GM23338 (cell line): ENCODE data around the gene AIG1.

Experiments
- CREB1 ChIP-seq: fragments of 250-450 bp; sonication (Bioruptor Pico); IDR thresholded peaks from 2 replicates; pipeline ENCODE4 v1.5.0; 2020; ENCODE audit warnings: low read depth, mild to moderate bottlenecking, moderate library complexity
- CTCF ChIP-seq, 2 experiments: fragments of 200-600 bp in 1 of 2; sonication (generic) in 1 of 2; conservative IDR thresholded peaks; 2 replicates each; pipeline versions ENCODE4 v1.5.1 to v1.6.1; 2016 to 2017; ENCODE audit warnings: antibody characterized with exemption in 2 of 2, low read depth in 2 of 2, mild to moderate bottlenecking in 2 of 2, moderate library complexity in 1 of 2
- EZH2 ChIP-seq: fragments of 200-600 bp; sonication (generic); IDR thresholded peaks from one replicate; pipeline ENCODE4 v1.8.0; 2017; ENCODE audit warnings: antibody characterized with exemption, mild to moderate bottlenecking, low read depth; ENCODE audit not compliant: unreplicated experiment
- EZH2phosphoT487 ChIP-seq: fragments of 200-600 bp; sonication (generic); IDR thresholded peaks from one replicate; pipeline ENCODE4 v1.8.1; 2018; ENCODE audit warnings: antibody characterized with exemption; ENCODE audit not compliant: unreplicated experiment
- JUNB ChIP-seq: IDR thresholded peaks from one replicate; pipeline ENCODE4 v1.6.1; 2016; ENCODE audit warnings: antibody characterized with exemption; ENCODE audit not compliant: unreplicated experiment
- POLR2AphosphoS5 ChIP-seq: IDR thresholded peaks from 2 replicates; pipeline ENCODE4 v1.6.1; 2016; ENCODE audit warnings: antibody characterized with exemption, low read depth
- REST ChIP-seq: IDR thresholded peaks from one replicate; pipeline ENCODE4 v1.6.1; 2018; ENCODE audit warnings: antibody characterized with exemption; ENCODE audit not compliant: unreplicated experiment
- STAT1 ChIP-seq: IDR thresholded peaks from one replicate; pipeline ENCODE4 v1.6.1; 2016; ENCODE audit warnings: antibody characterized with exemption; ENCODE audit not compliant: unreplicated experiment
- ZNF114 ChIP-seq: fragments of 250-450 bp; sonication (Bioruptor Pico); IDR thresholded peaks from 2 replicates; pipeline ENCODE4 v1.5.0; 2020; ENCODE audit warnings: mild to moderate bottlenecking, moderate library complexity
- ZNF462 ChIP-seq: fragments of 250-450 bp; sonication (Bioruptor Pico); IDR thresholded peaks from 2 replicates; pipeline ENCODE4 v1.5.0; 2020; ENCODE audit warnings: mild to moderate bottlenecking, moderate library complexity

GRCh38 chr6:143299253-143300166 is 238.8 kb downstream of the AIG1 start:
- peak; percentile 6 to 17; a peak in 1 of 4 replicates for TF ChIP-seq CTCF (conservative IDR thresholded peaks at IDR 0.05; ENCODE audit: low read depth in 2 of 2)
- TF ChIP-seq EZH2 = no peak
- TF ChIP-seq ZNF114 (CRISPR knock-in tag) = no peak
- TF ChIP-seq CREB1 (CRISPR knock-in tag) = no peak
- no peak for TF ChIP-seq REST
- no peak for TF ChIP-seq POLR2AphosphoS5
- TF ChIP-seq EZH2phosphoT487 = no peak
- TF ChIP-seq JUNB = no peak
- TF ChIP-seq STAT1 = no peak
- no peak for TF ChIP-seq ZNF462 (CRISPR knock-in tag)
